Measurements from ENCODE around the gene CHCHD3.

Gene CHCHD3

DNA sequence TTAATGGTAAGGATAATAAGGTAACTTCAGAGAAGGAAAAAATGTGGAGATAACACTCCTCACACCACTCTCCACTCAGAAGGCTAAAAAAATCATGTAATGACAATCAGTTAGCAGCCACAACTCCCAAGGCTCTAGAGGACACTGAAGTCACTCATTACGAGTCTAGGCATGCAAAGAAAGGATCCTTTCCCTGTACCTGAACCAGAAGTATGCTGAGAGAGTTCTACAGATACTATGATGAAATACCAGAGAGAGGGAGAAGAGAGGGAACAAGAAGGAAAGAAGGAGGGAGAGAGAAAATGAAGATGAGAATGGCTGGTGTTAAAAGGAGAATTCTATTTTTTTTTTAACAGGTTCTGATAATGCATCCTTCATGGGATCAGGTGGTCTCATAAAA is 281.4 kb downstream of the CHCHD3 start:
- TF ChIP-seq, protein P1, sequence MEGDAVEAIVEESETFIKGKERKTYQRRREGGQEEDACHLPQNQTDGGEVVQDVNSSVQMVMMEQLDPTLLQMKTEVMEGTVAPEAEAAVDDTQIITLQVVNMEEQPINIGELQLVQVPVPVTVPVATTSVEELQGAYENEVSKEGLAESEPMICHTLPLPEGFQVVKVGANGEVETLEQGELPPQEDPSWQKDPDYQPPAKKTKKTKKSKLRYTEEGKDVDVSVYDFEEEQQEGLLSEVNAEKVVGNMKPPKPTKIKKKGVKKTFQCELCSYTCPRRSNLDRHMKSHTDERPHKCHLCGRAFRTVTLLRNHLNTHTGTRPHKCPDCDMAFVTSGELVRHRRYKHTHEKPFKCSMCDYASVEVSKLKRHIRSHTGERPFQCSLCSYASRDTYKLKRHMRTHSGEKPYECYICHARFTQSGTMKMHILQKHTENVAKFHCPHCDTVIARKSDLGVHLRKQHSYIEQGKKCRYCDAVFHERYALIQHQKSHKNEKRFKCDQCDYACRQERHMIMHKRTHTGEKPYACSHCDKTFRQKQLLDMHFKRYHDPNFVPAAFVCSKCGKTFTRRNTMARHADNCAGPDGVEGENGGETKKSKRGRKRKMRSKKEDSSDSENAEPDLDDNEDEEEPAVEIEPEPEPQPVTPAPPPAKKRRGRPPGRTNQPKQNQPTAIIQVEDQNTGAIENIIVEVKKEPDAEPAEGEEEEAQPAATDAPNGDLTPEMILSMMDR (IDR thresholded peaks at IDR 0.05): no peak
- Histone ChIP-seq H3K4me3 (ENCODE audit: low read depth in 1 of 2, low read length in 1 of 2) (no peak overlapping the region), H3K36me3 (no peaks in the 10 kb centered on the region), H3K27me3 (no peaks in the 10 kb centered on the region), H3K9me3 (no peaks in the 10 kb centered on the region), H3K27ac (no peak overlapping the region), H3K4me1 (ENCODE audit: control insufficient read depth in 1 of 2, insufficient read depth in 1 of 2, low read depth in 1 of 2, low read length in 1 of 2) (peaks cover 0 to under 1% of the 10 kb centered on the region in 2 experiments)

DNA sequence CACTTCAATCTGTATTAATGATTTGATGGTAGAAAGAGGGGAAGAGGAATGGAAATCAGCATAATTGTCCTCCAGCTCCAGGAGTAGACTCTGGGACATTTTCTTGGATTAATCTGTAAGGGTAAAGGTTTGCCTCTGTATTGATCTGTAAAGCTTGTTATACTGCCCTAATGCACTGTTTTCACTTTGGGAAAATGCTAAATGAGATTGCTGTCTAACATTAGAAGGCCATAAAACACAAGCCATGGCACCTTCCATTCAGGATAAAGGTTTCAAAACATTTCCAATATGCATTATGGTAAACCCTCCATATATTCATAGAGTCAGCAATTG is 282.8 kb downstream of the CHCHD3 start:
- no peaks in the 10 kb centered on the region for H3K36me3 ChIP-seq
- no peak overlapping the region for H3K4me3 ChIP-seq (ENCODE audit: low read depth in 1 of 2, low read length in 1 of 2)
- no peak overlapping the region for H3K27ac ChIP-seq
- no peaks in the 10 kb centered on the region for H3K4me1 ChIP-seq (ENCODE audit: control insufficient read depth in 1 of 2, insufficient read depth in 1 of 2, low read depth in 1 of 2, low read length in 1 of 2)
- TF ChIP-seq, protein P1 (IDR thresholded peaks at IDR 0.05): no peak
- no peaks in the 10 kb centered on the region for H3K27me3 ChIP-seq
- no peaks in the 10 kb centered on the region for H3K9me3 ChIP-seq

DNA sequence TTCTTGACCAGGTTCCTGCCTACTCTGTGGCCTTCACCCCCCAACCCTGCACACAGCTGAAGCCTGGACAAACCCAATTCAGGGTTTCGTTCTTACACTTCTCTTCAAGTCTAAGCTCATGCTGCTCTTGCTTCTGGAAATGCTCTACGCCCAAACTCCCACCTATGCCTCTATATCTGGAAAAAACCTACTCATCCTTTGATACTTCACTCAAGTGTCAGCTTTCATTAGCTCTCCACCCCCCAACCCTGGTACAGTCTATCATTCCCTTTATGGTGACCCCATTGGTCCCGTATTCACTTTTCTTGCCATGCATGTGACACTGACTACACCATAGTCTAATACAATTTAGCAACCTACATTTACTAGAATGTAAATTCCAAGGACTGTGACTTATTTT is 284.7 kb downstream of the CHCHD3 start:
- TF ChIP-seq, protein P1 (IDR thresholded peaks at IDR 0.05): no peak

DNA sequence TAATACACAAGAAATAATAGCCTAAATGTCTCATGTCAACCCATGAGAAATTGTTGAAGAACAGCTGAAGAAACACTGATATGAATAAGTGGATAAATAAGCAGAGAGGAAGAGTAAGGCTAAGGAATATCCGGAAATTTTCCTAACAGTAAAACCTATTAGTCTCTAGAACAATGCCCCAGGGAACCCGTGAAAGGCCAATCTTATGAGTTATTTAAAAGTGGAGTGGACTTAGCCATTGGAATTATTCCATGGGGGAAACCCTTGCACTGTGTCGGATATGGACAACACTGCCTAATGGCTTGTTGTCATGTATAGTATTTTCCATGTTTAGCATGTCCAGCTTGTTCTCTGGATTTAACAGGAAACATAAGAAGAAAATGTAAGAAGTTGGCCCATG is 288.4 kb downstream of the CHCHD3 start:
- TF ChIP-seq, protein P1 (IDR thresholded peaks at IDR 0.05): no peak
- peaks cover 9% of the 10 kb centered on the region in 2 experiments for H3K4me1 ChIP-seq (ENCODE audit: control insufficient read depth in 1 of 2, insufficient read depth in 1 of 2, low read depth in 1 of 2, low read length in 1 of 2)
- H3K9me3 ChIP-seq: no peaks in the 10 kb centered on the region
- H3K27me3 ChIP-seq: no peaks in the 10 kb centered on the region
- H3K36me3 ChIP-seq: no peaks in the 10 kb centered on the region
- H3K4me3 ChIP-seq (ENCODE audit: low read depth in 1 of 2, low read length in 1 of 2): no peak overlapping the region
- H3K27ac ChIP-seq: no peak overlapping the region

More for the DNA sequence above, 284.7 kb downstream of the CHCHD3 start:
- no peaks in the 10 kb centered on the region for H3K27me3 ChIP-seq
- no peaks in the 10 kb centered on the region for H3K9me3 ChIP-seq
- H3K4me3 ChIP-seq (ENCODE audit: low read depth in 1 of 2, low read length in 1 of 2): no peak overlapping the region
- H3K27ac ChIP-seq: no peak overlapping the region
- H3K4me1 ChIP-seq (ENCODE audit: control insufficient read depth in 1 of 2, insufficient read depth in 1 of 2, low read depth in 1 of 2, low read length in 1 of 2): peaks cover 9% of the 10 kb centered on the region in 2 experiments
- H3K36me3 ChIP-seq: no peaks in the 10 kb centered on the region

DNA sequence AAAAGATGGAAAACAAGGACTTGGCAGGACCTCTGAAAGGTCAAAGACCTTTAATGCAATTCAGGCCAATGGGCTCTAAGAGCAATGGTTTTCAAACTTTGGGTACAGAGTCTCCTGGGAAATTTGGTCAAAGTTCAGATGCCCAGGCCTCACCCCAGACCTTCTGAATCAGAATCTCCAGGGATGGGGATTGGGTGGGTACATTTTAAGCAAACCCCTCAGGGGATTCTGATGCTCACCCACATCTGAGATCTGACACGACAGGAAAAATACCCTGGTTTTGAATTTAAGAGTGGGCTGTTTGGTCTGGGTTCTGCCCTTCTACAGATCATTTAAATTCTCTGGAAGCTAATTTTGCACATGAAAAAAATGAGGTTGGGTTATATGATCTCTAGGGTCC is 290.9 kb downstream of the CHCHD3 start:
- no peak overlapping the region for H3K27ac ChIP-seq
- no peaks in the 10 kb centered on the region for H3K27me3 ChIP-seq
- H3K9me3 ChIP-seq: no peaks in the 10 kb centered on the region
- no peak overlapping the region for H3K4me3 ChIP-seq (ENCODE audit: low read depth in 1 of 2, low read length in 1 of 2)
- peaks cover 9% of the 10 kb centered on the region in 2 experiments for H3K4me1 ChIP-seq (ENCODE audit: control insufficient read depth in 1 of 2, insufficient read depth in 1 of 2, low read depth in 1 of 2, low read length in 1 of 2)
- H3K36me3 ChIP-seq: no peaks in the 10 kb centered on the region
- TF ChIP-seq, protein P1 (IDR thresholded peaks at IDR 0.05): no peak

DNA sequence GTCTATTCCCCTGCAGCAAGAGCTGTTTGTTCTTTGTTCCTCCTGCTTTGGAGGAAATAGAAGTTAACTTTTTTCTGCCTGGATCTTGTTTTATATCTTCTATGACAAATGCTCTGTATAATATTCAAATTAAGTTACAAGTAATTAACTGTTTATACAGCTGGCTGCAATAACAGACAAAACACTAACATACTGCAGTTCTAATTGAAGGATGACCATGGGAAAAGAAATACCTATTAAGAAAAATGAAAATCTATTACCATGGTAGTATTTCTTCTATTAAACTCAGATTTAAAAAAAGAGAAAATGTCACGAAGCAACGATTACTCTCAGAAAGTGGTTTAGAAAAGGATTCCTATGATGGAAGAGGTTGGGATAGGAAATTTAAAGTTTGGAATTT is 291.8 kb downstream of the CHCHD3 start:
- peaks cover 9% of the 10 kb centered on the region in 2 experiments for H3K4me1 ChIP-seq (ENCODE audit: control insufficient read depth in 1 of 2, insufficient read depth in 1 of 2, low read depth in 1 of 2, low read length in 1 of 2)
- H3K36me3 ChIP-seq: peaks cover 1% of the 10 kb centered on the region
- no peaks in the 10 kb centered on the region for H3K9me3 ChIP-seq
- TF ChIP-seq, protein P1 (IDR thresholded peaks at IDR 0.05): no peak
- H3K27me3 ChIP-seq: no peaks in the 10 kb centered on the region
- no peak overlapping the region for H3K27ac ChIP-seq
- H3K4me3 ChIP-seq (ENCODE audit: low read depth in 1 of 2, low read length in 1 of 2): no peak overlapping the region
